BJ (cell line): ENCODE results near the gene RFX2. TPM values are rescaled to one million over a fixed set of nuclear protein-coding genes. Genes with fewer than 3 reads are reported as not detected.
"Not testable (repeated sequence)": the region's sequence is repeated elsewhere in the genome, so short reads cannot be mapped to it uniquely, and the experiment has no call there.

Experiments used
- CTCF ChIA-PET: fragments of 350-600 bp; formaldehyde crosslinking; extraction: SDS; loops from one replicate; lab custom pipeline; 2021; ENCODE audit warnings: antibody characterized with exemption, inconsistent platforms; lab: Yijun Ruan, JAX
- POLR2A ChIA-PET: fragments of 300-600 bp; sonication (Branson Sonifier 250); formaldehyde crosslinking; extraction: SDS; loops from one replicate; lab custom pipeline; 2021; ENCODE audit warnings: antibody characterized with exemption; lab: Charles Lee
- DNase-seq: peaks from one replicate; pipeline ENCODE4 v3.0.0-alpha.2; 2011; ENCODE audit warnings: low read depth
- H3K27me3 ChIP-seq: 2 replicates; pipeline ENCODE4 v1.6.0; 2011; ENCODE audit warnings: low read length; ENCODE audit not compliant: control insufficient read depth, insufficient read depth
- H3K36me3 ChIP-seq: 2 replicates; pipeline ENCODE4 v1.5.1; 2011; ENCODE audit warnings: low read length; ENCODE audit not compliant: control insufficient read depth, insufficient read depth
- H3K4me3 ChIP-seq: 2 replicates; pipeline ENCODE4 v1.5.1; 2011; ENCODE audit warnings: low read depth, mild to moderate bottlenecking, control low read depth, low read length
- polyA plus RNA-seq: library from polyadenylated mRNA; depleted of rRNA; stranded (reverse); fragments of >200 nt; gene quantifications from 2 replicates; pipeline ENCODE4 v1.2.3, GENCODE V29; 2011
- TF ChIP-seq, protein P1 (sequence below): IDR thresholded peaks from 2 replicates; pipeline ENCODE4 v1.5.1; 2011; ENCODE audit warnings: low read depth, mild to moderate bottlenecking, control low read depth, inconsistent platforms, low read length, moderate library complexity; ENCODE audit not compliant: insufficient read depth

The RFX2 gene
- polyA plus RNA-seq, 1 experiment, result 5.7 TPM

DNA sequence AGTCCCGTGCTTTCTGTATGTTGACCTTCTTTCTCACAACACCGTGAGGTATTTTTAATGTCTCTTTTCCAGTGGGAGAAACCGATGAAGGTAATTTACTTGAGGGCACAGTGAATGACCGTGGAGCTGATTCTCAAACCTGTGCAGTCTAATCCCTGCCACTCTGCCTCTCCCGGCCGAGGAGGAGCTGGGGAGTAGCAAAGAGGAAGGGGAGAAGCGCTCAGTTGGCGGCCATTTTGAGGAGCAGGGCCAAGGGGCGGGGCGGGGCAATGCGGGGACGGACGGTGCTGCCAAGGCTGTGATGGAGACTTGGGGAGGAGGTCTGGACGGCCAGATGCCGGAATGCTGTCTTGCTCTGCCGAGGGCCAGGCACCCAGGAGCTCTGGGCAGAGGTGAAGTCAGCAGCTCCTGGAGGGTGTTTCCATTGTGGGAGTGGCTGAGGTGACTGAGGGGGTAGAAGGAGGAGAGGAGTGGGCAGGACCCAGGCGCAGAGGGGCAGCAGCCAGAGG is 120.0 kb downstream of the RFX2 start:
- no peak for DNase-seq
- ChIA-PET POLR2A (no interaction called here), CTCF (interaction anchor here (0.6 to 3.9 kb wide), 6 partner anchors 8 to 309 kb away, joined by 3 to 33 read pairs (median 3); no protein-coding TSS in a partner anchor)
- H3K36me3 ChIP-seq, result no peaks in the 10 kb centered on the region; the same call in 1 of the 2 replicates
- TF ChIP-seq, protein P1, sequence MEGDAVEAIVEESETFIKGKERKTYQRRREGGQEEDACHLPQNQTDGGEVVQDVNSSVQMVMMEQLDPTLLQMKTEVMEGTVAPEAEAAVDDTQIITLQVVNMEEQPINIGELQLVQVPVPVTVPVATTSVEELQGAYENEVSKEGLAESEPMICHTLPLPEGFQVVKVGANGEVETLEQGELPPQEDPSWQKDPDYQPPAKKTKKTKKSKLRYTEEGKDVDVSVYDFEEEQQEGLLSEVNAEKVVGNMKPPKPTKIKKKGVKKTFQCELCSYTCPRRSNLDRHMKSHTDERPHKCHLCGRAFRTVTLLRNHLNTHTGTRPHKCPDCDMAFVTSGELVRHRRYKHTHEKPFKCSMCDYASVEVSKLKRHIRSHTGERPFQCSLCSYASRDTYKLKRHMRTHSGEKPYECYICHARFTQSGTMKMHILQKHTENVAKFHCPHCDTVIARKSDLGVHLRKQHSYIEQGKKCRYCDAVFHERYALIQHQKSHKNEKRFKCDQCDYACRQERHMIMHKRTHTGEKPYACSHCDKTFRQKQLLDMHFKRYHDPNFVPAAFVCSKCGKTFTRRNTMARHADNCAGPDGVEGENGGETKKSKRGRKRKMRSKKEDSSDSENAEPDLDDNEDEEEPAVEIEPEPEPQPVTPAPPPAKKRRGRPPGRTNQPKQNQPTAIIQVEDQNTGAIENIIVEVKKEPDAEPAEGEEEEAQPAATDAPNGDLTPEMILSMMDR, result no peak
- H3K27me3 ChIP-seq, result no peaks in the 10 kb centered on the region
- no peak overlapping the region for H3K4me3 ChIP-seq

DNA sequence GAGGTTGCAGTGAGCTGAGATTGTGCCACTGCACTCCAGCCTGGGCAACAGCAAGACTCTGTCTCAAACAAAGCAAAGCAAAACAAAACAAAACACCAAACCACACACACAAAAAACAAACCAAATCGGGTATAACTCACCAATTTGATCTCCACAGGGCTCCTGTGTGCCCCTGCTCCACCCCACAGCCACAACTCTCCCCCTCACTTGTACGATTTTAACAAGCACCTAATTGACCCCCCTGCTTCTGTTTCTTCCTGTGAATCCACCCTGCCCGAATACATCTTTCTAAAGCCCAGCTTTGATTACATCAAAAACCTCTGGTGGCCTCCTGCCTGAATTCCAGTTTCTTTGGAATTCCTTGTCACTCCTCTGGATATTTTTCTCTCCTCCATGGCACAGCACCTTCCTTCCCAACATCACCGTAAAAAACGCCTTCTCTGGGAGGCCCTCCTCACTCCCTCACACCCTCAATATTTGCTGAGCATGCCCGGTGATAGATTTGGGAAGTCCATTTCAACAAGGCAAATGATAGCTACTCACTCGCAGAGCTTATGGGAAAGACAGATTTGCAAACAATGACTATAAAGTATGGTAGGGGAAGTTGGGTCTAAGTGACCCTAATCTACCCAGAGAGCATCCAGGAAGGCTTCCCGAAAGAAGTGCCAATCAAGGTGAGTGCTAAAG is 120.8 kb downstream of the RFX2 start:
- Histone ChIP-seq H3K36me3 (no peaks in the 10 kb centered on the region; the same call in 1 of the 2 replicates), H3K4me3 (no peak overlapping the region), H3K27me3 (no peaks in the 10 kb centered on the region)
- CTCF ChIA-PET, result interaction anchor here (0.8 to 3.9 kb wide), 6 partner anchors 9 to 310 kb away, joined by 3 to 33 read pairs (median 4); no protein-coding TSS in a partner anchor
- no peak for DNase-seq
- TF ChIP-seq, protein P1, result no peak
- POLR2A ChIA-PET, result no interaction called here

DNA sequence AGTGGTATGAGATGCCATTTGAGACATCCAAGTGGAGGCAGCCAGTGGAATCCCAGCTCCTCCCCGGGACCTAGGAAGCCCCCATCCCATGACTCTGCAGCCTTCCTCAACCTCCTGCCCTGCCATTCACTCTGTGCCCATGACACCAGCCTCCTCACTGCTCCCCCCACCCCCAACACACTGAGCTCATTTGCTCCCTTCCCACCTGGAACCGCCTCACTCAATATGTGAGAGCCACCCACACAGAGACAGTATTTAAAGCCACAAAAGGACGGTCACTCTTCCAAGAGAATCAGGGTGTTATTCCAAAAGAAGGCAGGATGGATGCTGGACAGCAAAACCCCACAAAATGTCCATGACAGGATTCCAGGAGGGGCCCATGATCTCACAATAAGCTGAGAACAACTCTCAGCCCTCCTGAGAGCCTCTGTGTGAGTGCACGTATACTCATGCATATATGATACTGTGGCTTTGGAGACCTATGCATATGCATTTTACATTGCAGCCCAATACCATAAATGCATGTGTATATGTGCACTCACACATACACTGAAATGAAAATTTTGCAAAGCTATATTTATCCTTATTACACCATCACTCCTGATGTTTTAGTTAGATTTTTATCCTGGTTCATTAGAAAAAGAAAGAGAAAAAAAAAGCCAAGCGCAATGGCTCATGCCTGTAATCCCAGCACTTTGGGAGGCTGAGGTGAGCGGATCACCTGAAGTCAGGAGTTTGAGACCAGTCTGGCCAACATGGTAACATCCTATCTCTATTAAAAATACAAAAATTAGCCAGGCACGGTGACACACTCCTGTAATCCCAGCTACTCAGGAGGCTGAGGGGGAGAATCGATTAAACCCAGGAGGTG is 121.5 kb downstream of the RFX2 start:
- POLR2A ChIA-PET, result no interaction called here
- DNase-seq, result no peak
- no peak overlapping the region for H3K4me3 ChIP-seq

DNA sequence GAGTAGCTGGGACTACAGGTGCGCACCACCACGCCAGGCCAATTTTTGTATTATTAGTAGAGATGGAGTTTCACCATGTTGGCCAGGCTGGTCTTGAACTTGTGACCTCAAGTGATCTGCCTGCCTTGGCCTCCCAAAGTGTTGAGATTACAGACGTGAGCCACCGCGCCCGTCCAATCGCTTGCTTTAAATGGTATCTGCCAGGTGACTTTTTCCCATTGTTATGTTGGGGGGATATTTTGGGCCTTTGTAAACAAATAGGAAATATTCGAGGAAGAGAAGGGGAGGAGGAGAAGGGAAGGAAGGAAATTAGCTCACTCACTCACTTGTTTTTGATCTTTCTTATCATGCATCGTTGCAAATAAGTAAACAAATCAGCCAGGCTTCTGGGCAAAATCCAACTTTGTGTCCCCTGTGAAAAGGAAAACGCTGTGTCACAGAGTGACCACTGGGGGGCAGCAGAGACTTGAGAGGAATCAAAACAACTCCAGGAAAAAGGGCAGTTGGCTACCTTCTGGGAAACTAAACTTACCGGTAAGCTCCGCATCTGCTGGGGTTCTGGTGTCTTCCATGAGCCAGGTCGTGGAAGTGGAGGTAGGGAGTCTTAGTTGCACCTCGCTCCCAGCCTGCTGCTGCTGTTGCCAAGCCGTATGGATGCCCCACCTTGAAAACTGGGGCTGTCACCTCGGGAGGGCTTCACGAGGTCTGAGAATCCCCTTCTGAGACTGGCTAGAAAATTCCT is 123.1 kb downstream of the RFX2 start:
- Histone ChIP-seq H3K36me3 (no peaks in the 10 kb centered on the region), H3K27me3 (no peaks in the 10 kb centered on the region), H3K4me3 (0 out of 2 replicates have a peak overlapping the region, but pooled peaks have one; percentile 0)
- DNase-seq, result no peak
- POLR2A ChIA-PET, result no interaction called here
- TF ChIP-seq, protein P1, result peak; percentile 93
- CTCF ChIA-PET, result interaction anchor here (0.6 to 3.9 kb wide), 28 partner anchors 9 to 313 kb away, joined by 3 to 33 read pairs (median 4); no protein-coding TSS in a partner anchor

More for the DNA sequence above, 121.5 kb downstream of the RFX2 start:
- Histone ChIP-seq H3K36me3 (no peaks in the 10 kb centered on the region; the same call in 1 of the 2 replicates), H3K27me3 (no peaks in the 10 kb centered on the region)
- TF ChIP-seq, protein P1, result no peak
- CTCF ChIA-PET, result interaction anchor here (0.5 to 3.9 kb wide), 8 partner anchors 26 to 365 kb away, joined by 3 to 33 read pairs (median 5); no protein-coding TSS in a partner anchor

DNA sequence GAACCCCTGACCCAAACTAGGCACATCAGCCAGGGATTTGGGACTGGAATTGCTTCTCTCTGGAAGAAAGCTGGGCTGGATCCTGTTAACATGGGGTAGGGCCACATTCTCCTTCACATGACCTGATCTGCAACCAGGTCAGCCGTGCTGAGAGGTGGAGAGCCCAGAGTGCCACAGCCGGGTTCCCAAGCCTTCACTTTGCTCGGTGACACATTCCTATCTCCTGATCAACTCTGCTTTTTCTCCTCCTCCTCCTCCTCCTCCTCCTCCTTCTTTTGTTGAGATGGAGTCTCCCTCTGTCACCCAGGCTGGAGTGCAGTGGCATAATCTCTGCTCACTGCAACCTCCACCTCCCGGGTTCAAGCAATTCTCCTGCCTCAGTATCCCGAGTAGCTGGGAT is 124.5 kb downstream of the RFX2 start:
- H3K36me3 ChIP-seq, H3K4me3 ChIP-seq, DNase-seq, H3K27me3 ChIP-seq, POLR2A ChIA-PET: not testable (repeated sequence)
- CTCF ChIA-PET, result interaction anchor here (0.8 to 3.9 kb wide), 7 partner anchors 18 to 230 kb away, joined by 3 to 14 read pairs (median 4); no protein-coding TSS in a partner anchor
